Measurements from ENCODE around the gene NPM3. TPM values are rescaled to one million over a fixed set of nuclear protein-coding genes. Genes with fewer than 3 reads are reported as not detected.

Gene NPM3
- total and polyA plus RNA-seq, 2 of the 8 experiments (the other 6 are each of a cell fraction or from before 2014, with no cell fraction given) = 127 to 175 TPM

GRCh38 chr10:101782811-101783735 lies at the start of gene NPM3 (continued):
- TF ChIP-seq TCF12 (IDR thresholded peaks at IDR 0.05; ENCODE audit: low read depth, low read length) = no peak
- TF ChIP-seq TEAD4 (IDR thresholded peaks at IDR 0.05; ENCODE audit: low read depth, low read length) = no peak
- no peak for TF ChIP-seq SAP30 (IDR thresholded peaks at IDR 0.05; ENCODE audit: insufficient read depth, insufficient replicate concordance, low read length)
- TF ChIP-seq ATF2 (IDR thresholded peaks at IDR 0.05; ENCODE audit: low read length) = no peak

Measured in H1 (cell line).